Calu3 (cell line): ENCODE results near the gene RIPOR3. TPM values are rescaled to one million over a fixed set of nuclear protein-coding genes. Genes with fewer than 3 reads are reported as not detected.
A peak's percentile ranks its signal among the peaks of the same experiment; 100 is the strongest.
"Not testable (repeated sequence)": the region's sequence is repeated elsewhere in the genome, so short reads cannot be mapped to it uniquely, and the experiment has no call there.

ENCODE experiments used
- BruUV-seq: library from RNA; stranded (reverse); fragments of 400-500 nt; replicated peaks from 2 replicates; lab custom pipeline; 2021; lab: Mats Ljungman, UMichigan
- CTCF ChIA-PET: fragments of 300-600 bp; sonication (Branson Sonifier 250); formaldehyde crosslinking; loops from one replicate; lab custom pipeline; 2022; ENCODE audit warnings: antibody characterized with exemption; lab: Charles Lee
- DNase-seq: peaks from one replicate; pipeline ENCODE4 v3.0.0; 2022
- H3K27ac Mint-ChIP-seq: one replicate; pipeline ENCODE4 v1.8.0; 2022; ENCODE audit warnings: mixed read lengths; ENCODE audit not compliant: unreplicated experiment
- H3K27me3 Mint-ChIP-seq: one replicate; pipeline ENCODE4 v1.8.0; 2022; ENCODE audit warnings: mixed read lengths; ENCODE audit not compliant: unreplicated experiment
- H3K36me3 Mint-ChIP-seq: one replicate; pipeline ENCODE4 v1.8.0; 2022; ENCODE audit warnings: mild to moderate bottlenecking, moderate library complexity, mixed read lengths; ENCODE audit not compliant: insufficient read depth, unreplicated experiment
- H3K4me1 Mint-ChIP-seq: one replicate; pipeline ENCODE4 v1.8.0; 2022; ENCODE audit warnings: mild to moderate bottlenecking, low read depth, mixed read lengths; ENCODE audit not compliant: unreplicated experiment
- H3K4me3 Mint-ChIP-seq: one replicate; pipeline ENCODE4 v1.8.0; 2022; ENCODE audit warnings: mild to moderate bottlenecking, low read depth, moderate library complexity, mixed read lengths; ENCODE audit not compliant: unreplicated experiment
- H3K9me3 Mint-ChIP-seq: one replicate; pipeline ENCODE4 v1.8.0; 2022; ENCODE audit warnings: low read depth, mixed read lengths; ENCODE audit not compliant: unreplicated experiment
- intact Hi-C: fragments of 100-400 bp; cut with micrococcal nuclease; formaldehyde crosslinking; loops from one replicate; pipeline ENCODE4 v1.10.0; 2022; ENCODE audit not compliant: unreplicated experiment
- total RNA-seq: library from RNA; stranded (reverse); gene quantifications from 2 replicates; pipeline ENCODE4 v1.2.3, GENCODE V29; 2022
- TF ChIP-seq, protein P1 (sequence below): fragments of 200-600 bp; IDR thresholded peaks from one replicate; pipeline ENCODE4 v1.8.0; 2022; ENCODE audit warnings: antibody characterized with exemption; ENCODE audit not compliant: unreplicated experiment

The RIPOR3 gene
- total RNA-seq, 1 experiment from 2014 or later = 4.0 TPM

DNA sequence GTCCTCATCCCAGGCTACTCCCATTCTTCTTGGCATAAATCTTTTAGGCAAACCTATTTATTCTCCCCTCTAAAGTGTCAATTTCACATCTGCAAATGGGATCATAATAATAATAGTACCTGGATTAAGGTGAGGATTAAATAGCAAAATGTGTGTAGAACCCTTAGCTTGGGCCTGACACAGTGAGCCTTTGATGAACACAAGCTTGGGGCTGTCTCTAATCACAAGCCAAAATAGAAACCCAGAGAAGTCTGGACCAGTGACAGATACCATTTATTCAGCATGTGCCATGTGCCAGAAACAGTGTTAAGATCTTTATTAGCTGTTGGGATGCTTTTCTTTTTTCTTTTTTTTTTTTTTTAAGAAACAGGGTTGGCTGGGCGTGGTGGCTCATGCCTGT lies 25.2 kb upstream of the RIPOR3 start:
- no peaks in the 10 kb centered on the region for H3K27me3 Mint-ChIP-seq
- H3K4me1 Mint-ChIP-seq = peaks cover 36% of the 10 kb centered on the region
- H3K27ac Mint-ChIP-seq = no peak overlapping the region
- no TSS peak for BruUV-seq
- H3K9me3 Mint-ChIP-seq = no peaks in the 10 kb centered on the region
- intact Hi-C loops = no loop called here
- CTCF ChIA-PET = interaction anchor here (0.5 to 1.7 kb wide), 5 partner anchors 15 to 91 kb away, joined by 4 to 9 read pairs (median 5); partner anchors contain the start of gene PARD6B
- H3K4me3 Mint-ChIP-seq = no peak overlapping the region
- TF ChIP-seq, protein P1, sequence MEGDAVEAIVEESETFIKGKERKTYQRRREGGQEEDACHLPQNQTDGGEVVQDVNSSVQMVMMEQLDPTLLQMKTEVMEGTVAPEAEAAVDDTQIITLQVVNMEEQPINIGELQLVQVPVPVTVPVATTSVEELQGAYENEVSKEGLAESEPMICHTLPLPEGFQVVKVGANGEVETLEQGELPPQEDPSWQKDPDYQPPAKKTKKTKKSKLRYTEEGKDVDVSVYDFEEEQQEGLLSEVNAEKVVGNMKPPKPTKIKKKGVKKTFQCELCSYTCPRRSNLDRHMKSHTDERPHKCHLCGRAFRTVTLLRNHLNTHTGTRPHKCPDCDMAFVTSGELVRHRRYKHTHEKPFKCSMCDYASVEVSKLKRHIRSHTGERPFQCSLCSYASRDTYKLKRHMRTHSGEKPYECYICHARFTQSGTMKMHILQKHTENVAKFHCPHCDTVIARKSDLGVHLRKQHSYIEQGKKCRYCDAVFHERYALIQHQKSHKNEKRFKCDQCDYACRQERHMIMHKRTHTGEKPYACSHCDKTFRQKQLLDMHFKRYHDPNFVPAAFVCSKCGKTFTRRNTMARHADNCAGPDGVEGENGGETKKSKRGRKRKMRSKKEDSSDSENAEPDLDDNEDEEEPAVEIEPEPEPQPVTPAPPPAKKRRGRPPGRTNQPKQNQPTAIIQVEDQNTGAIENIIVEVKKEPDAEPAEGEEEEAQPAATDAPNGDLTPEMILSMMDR = no peak
- no peak for DNase-seq
- no peaks in the 10 kb centered on the region for H3K36me3 Mint-ChIP-seq

DNA sequence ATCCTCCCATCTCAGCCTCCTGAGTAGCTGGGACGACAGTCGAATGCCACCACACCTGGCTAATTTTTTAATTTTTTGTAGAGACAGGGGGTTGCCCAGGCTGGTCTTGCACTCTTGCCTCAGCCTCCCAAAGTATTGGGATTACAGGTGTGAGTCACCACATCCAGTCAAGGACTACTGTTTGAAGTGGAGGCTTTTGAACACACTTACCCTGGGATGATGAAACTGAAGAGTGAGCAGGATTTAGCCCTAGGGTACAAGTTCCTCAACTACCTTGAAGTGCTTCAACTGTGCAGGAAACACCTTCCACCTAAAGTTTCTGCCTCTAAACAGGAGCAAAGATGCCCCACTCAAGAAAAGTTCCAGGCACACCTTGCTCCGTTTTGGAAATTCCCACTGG lies 24.4 kb upstream of the RIPOR3 start:
- peaks cover 44% of the 10 kb centered on the region for H3K4me1 Mint-ChIP-seq
- peaks cover 6% of the 10 kb centered on the region for H3K36me3 Mint-ChIP-seq
- H3K4me3 Mint-ChIP-seq = no peak overlapping the region
- intact Hi-C loops = no loop called here
- CTCF ChIA-PET = interaction anchor here (0.6 to 1.0 kb wide), 3 partner anchors 37 to 116 kb away, joined by 3 to 4 read pairs (median 3); no protein-coding TSS in a partner anchor
- no peaks in the 10 kb centered on the region for H3K27me3 Mint-ChIP-seq
- H3K27ac Mint-ChIP-seq = no peak overlapping the region
- DNase-seq = no peak
- no peaks in the 10 kb centered on the region for H3K9me3 Mint-ChIP-seq
- TF ChIP-seq, protein P1 = no peak
- BruUV-seq = no TSS peak

DNA sequence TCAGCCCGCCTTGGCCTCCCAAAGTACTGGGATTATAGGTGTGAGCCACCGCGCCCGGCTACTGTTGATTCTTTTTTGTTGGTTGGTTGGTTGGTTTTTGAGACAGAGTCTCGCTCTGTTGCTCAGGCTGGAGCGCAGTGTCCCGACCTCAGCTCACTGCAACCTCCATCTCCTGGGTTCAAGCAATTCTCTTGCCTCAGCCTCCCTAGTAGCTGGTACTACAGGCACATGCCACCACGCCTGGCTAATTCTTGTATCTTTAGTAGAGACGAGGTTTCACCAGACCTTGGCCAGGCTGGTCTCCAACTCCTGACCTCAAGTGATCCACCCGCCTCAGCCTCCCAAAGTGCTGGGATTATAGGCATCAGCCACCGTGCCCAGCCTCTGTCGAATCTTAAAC lies 23.1 kb upstream of the RIPOR3 start:
- DNase-seq, H3K36me3 Mint-ChIP-seq, H3K9me3 Mint-ChIP-seq, intact Hi-C loops, BruUV-seq, H3K4me3 Mint-ChIP-seq, H3K27me3 Mint-ChIP-seq, H3K27ac Mint-ChIP-seq: not testable (repeated sequence)
- CTCF ChIA-PET = interaction anchor here (1.1 to 1.5 kb wide), 5 partner anchors 34 to 89 kb away, joined by 4 to 14 read pairs (median 7); no protein-coding TSS in a partner anchor
- H3K4me1 Mint-ChIP-seq = peaks cover 48% of the 10 kb centered on the region

DNA sequence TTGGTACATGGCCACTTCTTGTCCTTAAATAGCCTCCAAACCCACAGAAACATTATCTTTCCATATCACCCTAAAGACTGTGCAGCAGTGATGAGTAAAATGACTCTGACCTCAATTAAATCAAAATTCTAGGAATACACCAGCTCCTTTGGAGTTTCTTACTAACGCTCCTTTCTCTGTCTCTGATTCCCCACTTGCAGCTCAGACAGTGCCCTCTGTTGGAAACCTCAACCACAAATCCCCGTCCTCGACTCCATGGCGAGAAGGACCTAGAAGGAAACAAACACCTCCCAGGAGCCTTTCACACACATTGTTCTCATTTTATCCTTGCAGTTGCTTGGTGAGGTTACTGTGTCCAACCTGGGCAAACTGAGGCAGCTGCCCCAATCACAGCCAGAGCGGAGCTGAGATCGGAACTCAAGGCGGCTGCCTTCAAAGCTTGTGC lies 22.3 kb upstream of the RIPOR3 start:
- Mint-ChIP-seq H3K27ac (no peak overlapping the region), H3K27me3 (no peaks in the 10 kb centered on the region), H3K36me3 (peaks cover 6% of the 10 kb centered on the region), H3K4me3 (no peak overlapping the region), H3K4me1 (peaks cover 55% of the 10 kb centered on the region), H3K9me3 (no peaks in the 10 kb centered on the region)
- peak; percentile 59 for DNase-seq
- TF ChIP-seq, protein P1 = peak; percentile 38
- CTCF ChIA-PET = interaction anchor here (0.6 to 1.5 kb wide), 16 partner anchors 11 to 220 kb away, joined by 3 to 14 read pairs (median 4); partner anchors contain the start of gene PARD6B
- no TSS peak for BruUV-seq
- intact Hi-C loops = no loop called here
